Choroid plexus epithelial cell (primary cell): ENCODE measurements around the gene COL17A1.

Experiments
- DNase-seq: peaks from one replicate; pipeline ENCODE4 v3.0.0-alpha.2; 2010; ENCODE audit warnings: low read depth
- H3K4me3 ChIP-seq: 2 replicates; pipeline ENCODE4 v1.5.1; 2011; ENCODE audit warnings: low read depth, mild to moderate bottlenecking, control low read depth, low read length, moderate library complexity
- CTCF ChIP-seq: conservative IDR thresholded peaks from 2 replicates; pipeline ENCODE4 v1.5.1; 2011; ENCODE audit warnings: low read depth, mild to moderate bottlenecking, control low read depth, inconsistent platforms, low read length, moderate library complexity

COL17A1 gene

GRCh38 chr10:103985726-103986125 is 100.0 kb downstream of the COL17A1 start:
- TF ChIP-seq CTCF = no peak
- no peak overlapping the region for H3K4me3 ChIP-seq
- DNase-seq = peak; percentile 44

GRCh38 chr10:103983367-103983911 is 102.2 kb downstream of the COL17A1 start:
- no peak for TF ChIP-seq CTCF
- DNase-seq = no peak
- H3K4me3 ChIP-seq = no peak overlapping the region

GRCh38 chr10:103982639-103983038 is 103.0 kb downstream of the COL17A1 start:
- no peak overlapping the region for H3K4me3 ChIP-seq
- peak; percentile 41 for TF ChIP-seq CTCF
- DNase-seq = no peak
